Measurements from ENCODE around the gene VPS35L. TPM values are rescaled to one million over a fixed set of nuclear protein-coding genes. Genes with fewer than 3 reads are reported as not detected.

Gene VPS35L
- total RNA-seq, result 62.3 and 64.1 TPM in 2 replicates

DNA sequence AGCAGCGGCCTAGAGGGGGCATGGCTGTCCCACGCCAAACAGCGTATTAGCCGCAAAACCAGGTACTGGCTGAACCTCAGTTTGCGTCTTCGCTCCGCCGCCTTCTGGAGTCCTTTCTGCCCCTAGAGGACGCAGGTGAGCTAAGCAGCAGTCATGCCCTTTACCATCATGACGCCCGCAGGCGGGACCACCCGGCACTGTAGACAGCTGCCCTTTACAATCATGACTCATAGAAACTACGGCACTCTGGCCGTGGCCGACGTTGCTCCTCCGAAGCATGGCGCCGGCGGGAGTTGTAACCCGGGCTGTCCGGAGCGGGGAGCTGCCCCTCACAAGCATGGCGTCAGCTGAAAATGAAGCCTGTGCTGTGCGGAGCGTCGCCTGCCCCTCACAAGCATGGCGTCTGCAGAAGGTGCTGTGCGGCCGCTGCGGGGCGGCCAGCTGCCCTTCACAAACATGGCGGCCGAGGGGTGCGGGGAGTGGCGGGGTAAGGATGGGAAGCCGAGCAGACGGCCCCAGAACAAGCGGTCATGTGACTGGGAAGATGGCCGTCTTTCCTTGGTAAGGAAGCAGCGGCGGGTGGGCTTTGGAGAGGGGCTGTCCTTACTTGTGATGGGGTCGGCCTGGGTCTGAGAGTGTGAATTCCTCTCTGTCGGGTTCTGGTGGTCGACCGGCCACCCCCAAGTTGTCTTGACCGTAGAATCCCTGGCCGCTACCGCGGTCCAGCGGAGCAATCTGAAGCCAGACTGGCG, at the start of gene VPS35L:
Gene VPS35L (plus strand): TSS at position 518 of the 752 bp plus-strand sequence. CDS start 27 bp downstream, at position 545.

GRCh38 chr16:19521471-19522396, 33.8 kb upstream of the VPS35L start, which contains the start of gene GDE1:
Gene GDE1 (minus strand): TSS chr16:19522098. CDS start chr16:19521964, 134 bp downstream.

GRCh38 chr16:19523559-19524355, 31.7 kb upstream of the VPS35L start, which contains the start of gene CCP110:
Gene CCP110 (plus strand): TSS chr16:19523942. CDS start chr16:19527882, 3,940 bp downstream.

DNA sequence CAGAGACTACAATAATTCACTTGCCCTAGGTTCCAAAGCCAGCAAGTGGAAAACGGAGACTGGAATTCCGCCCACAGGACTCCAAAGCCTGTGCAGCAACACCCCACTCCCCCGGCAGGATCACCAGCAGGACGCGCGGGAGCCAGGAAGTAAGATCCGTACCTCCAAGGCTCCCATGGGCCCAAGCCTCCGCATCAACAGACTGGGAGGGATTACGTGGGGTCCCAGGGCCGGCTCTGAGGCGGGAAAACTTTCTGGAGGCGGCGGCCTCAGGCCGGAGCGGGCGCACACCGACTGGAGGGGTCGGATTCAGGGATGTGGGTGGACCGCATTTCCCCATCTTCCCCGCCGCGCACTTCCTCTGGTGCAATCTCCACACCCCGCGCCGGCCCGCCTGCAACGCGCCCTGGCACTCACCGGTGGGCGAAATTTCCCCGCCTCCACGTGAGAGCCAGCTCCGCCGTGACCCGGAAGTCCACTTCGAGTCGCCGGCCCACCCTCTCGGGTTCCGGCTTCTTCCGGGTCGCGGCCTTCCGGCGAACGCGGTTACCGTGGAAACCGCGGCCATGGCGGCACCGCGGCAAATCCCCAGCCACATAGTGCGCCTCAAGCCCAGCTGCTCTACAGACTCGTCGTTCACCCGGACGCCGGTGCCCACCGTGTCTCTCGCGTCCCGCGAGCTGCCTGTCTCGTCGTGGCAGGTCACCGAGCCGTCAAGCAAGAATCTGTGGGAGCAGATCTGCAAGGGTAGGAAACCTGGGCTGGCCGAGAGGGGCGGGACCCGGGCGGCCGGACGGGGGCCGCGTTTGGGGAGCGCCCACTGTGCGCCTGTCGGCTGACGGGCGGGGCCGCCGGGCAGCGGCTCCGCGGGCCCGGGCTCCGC, 162.5 kb downstream of the VPS35L start, which contains the start of the genes IQCK and KNOP1:
Gene IQCK (plus strand): TSS at position 531 of the 883 bp plus-strand sequence. CDS start 36 bp downstream, at position 567.
Gene KNOP1 (minus strand): TSS at position 487 of the 883 bp plus-strand sequence. CDS start 3,192 bp downstream, outside the sequence.

Other genes starting within 250 kb of the VPS35L start
- gene TMC5, start 137.8 kb upstream of the VPS35L start, total RNA-seq, result not detected in 2 replicates
- 71.9 and 73.3 TPM in 2 replicates for gene GDE1, start 33.6 kb upstream of the VPS35L start, total RNA-seq
- gene CCP110, start 31.8 kb upstream of the VPS35L start, total RNA-seq, result 4.2 and 16.0 TPM in 2 replicates
- 14.0 and 19.0 TPM in 2 replicates for gene KNOP1, start 162.5 kb downstream of the VPS35L start, total RNA-seq
- 13.2 and 22.5 TPM in 2 replicates for gene IQCK, start 162.6 kb downstream of the VPS35L start, total RNA-seq